Keratinocyte (primary cell): Measurements from ENCODE around the gene ERCC6L2. TPM values are rescaled to one million over a fixed set of nuclear protein-coding genes. Genes with fewer than 3 reads are reported as not detected.

Source experiments
- DNase-seq: peaks from one replicate; pipeline ENCODE4 v3.0.0-alpha.2; 2011; ENCODE audit warnings: low read depth, missing footprints, low spot score
- FAIRE-seq: peaks from 2 replicates; lab custom pipeline; 2011; peaks lifted over from hg19 to GRCh38; lab: Jason Lieb, UNC
- H2AFZ ChIP-seq: 2 replicates; pipeline ENCODE4 v1.6.0; 2012; ENCODE audit warnings: low read length, control low read depth, inconsistent platforms; ENCODE audit not compliant: control insufficient read depth
- H3K27ac ChIP-seq: 2 replicates; pipeline ENCODE4 v1.5.1; 2011; ENCODE audit warnings: low read length; ENCODE audit not compliant: control insufficient read depth, insufficient read depth
- H3K27me3 ChIP-seq: 3 replicates; pipeline ENCODE4 v1.6.0; 2011; ENCODE audit warnings: low read length; ENCODE audit not compliant: control insufficient read depth, insufficient read depth; ENCODE audit errors: extremely low read depth
- H3K36me3 ChIP-seq, 2 experiments: 2 replicates in 1 of 2; 3 replicates in 1 of 2; pipeline ENCODE4 v1.5.1; 2011; ENCODE audit warnings: low read length in 2 of 2, mild to moderate bottlenecking in 1 of 2; ENCODE audit not compliant: control insufficient read depth in 2 of 2, insufficient read depth in 2 of 2; ENCODE audit errors: extremely low read depth in 1 of 2
- H3K4me1 ChIP-seq: 3 replicates; pipeline ENCODE4 v1.5.1; 2011; ENCODE audit warnings: low read length; ENCODE audit not compliant: control insufficient read depth, insufficient read depth; ENCODE audit errors: extremely low read depth
- H3K4me2 ChIP-seq: 3 replicates; pipeline ENCODE4 v1.6.0; 2011; ENCODE audit warnings: low read depth, low read length; ENCODE audit not compliant: control insufficient read depth, insufficient read depth; ENCODE audit errors: extremely low read depth
- H3K4me3 ChIP-seq, 3 experiments: fragments of 200-600 bp in 1 of 3; sonication (generic) in 1 of 3; 2 replicates in 2 of 3; 3 replicates in 1 of 3; pipeline ENCODE4 v1.5.1; 2011 to 2016; ENCODE audit warnings: low read length in 3 of 3, mild to moderate bottlenecking in 3 of 3, control low read depth in 2 of 3, inconsistent platforms in 1 of 3, low read depth in 1 of 3, mixed read lengths in 1 of 3, mixed run types in 1 of 3, moderate library complexity in 1 of 3; ENCODE audit not compliant: control insufficient read depth in 2 of 3, insufficient read depth in 2 of 3; ENCODE audit errors: extremely low read depth in 1 of 3
- H3K79me2 ChIP-seq: 2 replicates; pipeline ENCODE4 v1.6.0; 2012; ENCODE audit warnings: low read length; ENCODE audit not compliant: control insufficient read depth, insufficient read depth
- H3K9ac ChIP-seq: 3 replicates; pipeline ENCODE4 v1.6.0; 2011; ENCODE audit warnings: low read length; ENCODE audit not compliant: control insufficient read depth, insufficient read depth; ENCODE audit errors: extremely low read depth
- H3K9me1 ChIP-seq: 3 replicates; pipeline ENCODE4 v1.6.0; 2011; ENCODE audit warnings: low read length; ENCODE audit not compliant: control insufficient read depth, insufficient read depth; ENCODE audit errors: extremely low read depth
- H3K9me3 ChIP-seq: 2 replicates; pipeline ENCODE4 v1.5.1; 2012; ENCODE audit warnings: low read depth, low read length; ENCODE audit not compliant: control insufficient read depth
- H4K20me1 ChIP-seq: 3 replicates; pipeline ENCODE4 v1.6.0; 2011; ENCODE audit warnings: low read length; ENCODE audit not compliant: control insufficient read depth, insufficient read depth; ENCODE audit errors: extremely low read depth
- EZH2 ChIP-seq: IDR thresholded peaks from one replicate; pipeline ENCODE4 v1.6.1; 2012; ENCODE audit warnings: inconsistent platforms, mild to moderate bottlenecking, low read length, moderate library complexity
- dilution Hi-C: fragments of 300-500 bp; cut with MboI; formaldehyde crosslinking; loops from one replicate; pipeline ENCODE4 v1.7.0; 2020; ENCODE audit warnings: low sequenced_read_pairs; ENCODE audit not compliant: extremely low pct_ligation_motif_present
- polyA plus RNA-seq, 5 experiments: library from polyadenylated mRNA; depleted of rRNA in 3 of 5; stranded (reverse) in 3 of 5; stranded (forward) in 1 of 5; unstranded in 1 of 5; fragments of >200 nt; gene quantifications; 1 replicate in 1 of 5; 2 replicates in 3 of 5; 3 replicates in 1 of 5; pipeline versions ENCODE4 v1.2.1 to v1.2.3, GENCODE V29; 2011 to 2012; ENCODE audit warnings: missing spikeins in 2 of 5, low read depth in 1 of 5, low replicate concordance in 1 of 5
- TF ChIP-seq, protein P1 (sequence below), 3 experiments: IDR thresholded peaks in 1 of 3; conservative IDR thresholded peaks in 1 of 3; optimal IDR thresholded peaks in 1 of 3; 2 replicates in 2 of 3; 3 replicates in 1 of 3; pipeline versions ENCODE3 to v1.5.1; 2011; ENCODE audit warnings: low read length in 3 of 3, mild to moderate bottlenecking in 3 of 3, moderate library complexity in 2 of 3, control low read depth in 1 of 3, inconsistent platforms in 1 of 3; ENCODE audit not compliant: insufficient read depth in 2 of 3; ENCODE audit errors: extremely low read depth in 1 of 3

Gene ERCC6L2
- polyA plus RNA-seq, 1 donor (not counting 4 experiments of a cell fraction or from before 2014, with no cell fraction given) = 15.4 TPM

DNA sequence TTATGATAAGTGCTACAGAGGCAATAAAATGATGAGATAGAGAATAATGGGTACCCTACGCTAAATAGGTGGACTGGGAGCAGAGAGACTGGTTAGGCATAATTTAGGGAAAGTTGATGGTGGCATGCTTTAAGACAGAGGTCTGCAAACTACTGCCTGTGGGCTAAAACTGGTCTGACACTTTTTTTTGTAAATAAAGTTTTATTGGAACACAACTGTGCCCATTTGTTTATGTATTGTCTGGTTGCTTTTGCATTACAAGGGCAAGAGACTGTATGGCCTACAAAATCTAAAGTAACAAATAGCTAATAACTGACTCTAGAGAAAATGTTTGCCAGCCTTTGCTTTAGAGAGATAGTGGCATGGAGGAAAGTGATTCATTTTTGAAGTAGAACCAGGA is 2.5 kb downstream of the ERCC6L2 start:
- DNase-seq = no peak
- FAIRE-seq = no peak

DNA sequence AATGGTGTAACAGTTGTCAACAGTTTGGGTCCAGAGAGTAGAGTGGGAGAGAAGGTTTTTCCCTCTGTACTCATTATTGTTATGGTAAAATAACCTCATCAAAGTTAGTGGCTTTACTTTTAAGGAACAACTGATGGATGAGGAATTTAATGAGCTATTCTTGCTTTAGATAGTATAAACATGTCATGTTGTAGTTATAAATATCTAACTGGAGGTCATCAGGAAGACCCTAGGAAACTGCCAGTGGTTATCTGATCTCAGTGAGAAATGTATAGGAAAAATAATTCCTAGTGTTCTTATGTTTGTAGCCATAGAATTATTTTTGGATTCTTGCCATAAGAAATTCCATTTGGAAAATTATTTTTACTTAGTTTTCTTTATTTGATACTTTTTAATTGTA is 4.1 kb downstream of the ERCC6L2 start:
- H3K27me3 ChIP-seq = no peaks in the 10 kb centered on the region
- H3K4me3 ChIP-seq = no peak overlapping the region
- DNase-seq (no peak), FAIRE-seq (no peak)
- H3K9me3 ChIP-seq = no peaks in the 10 kb centered on the region
- H3K9ac ChIP-seq = no peak overlapping the region
- H4K20me1 ChIP-seq = no peaks in the 10 kb centered on the region
- peaks cover 2 to 3% of the 10 kb centered on the region in 2 experiments for H3K36me3 ChIP-seq
- dilution Hi-C loops = no loop called here
- H3K4me1 ChIP-seq = peaks cover 4% of the 10 kb centered on the region
- H3K79me2 ChIP-seq = peaks cover 37% of the 10 kb centered on the region
- H3K4me2 ChIP-seq = no peak overlapping the region
- TF ChIP-seq EZH2 = no peak
- H3K27ac ChIP-seq = no peak overlapping the region
- no peak overlapping the region for H2AFZ ChIP-seq
- no peaks in the 10 kb centered on the region for H3K9me1 ChIP-seq

More for the DNA sequence above, 2.5 kb downstream of the ERCC6L2 start:
- no peak overlapping the region for H3K4me2 ChIP-seq
- peaks cover 10% of the 10 kb centered on the region for H3K4me1 ChIP-seq
- H3K36me3 ChIP-seq = peaks cover under 1 to 3% of the 10 kb centered on the region in 2 experiments
- H3K9me3 ChIP-seq = no peaks in the 10 kb centered on the region
- no peak overlapping the region for H2AFZ ChIP-seq
- no peak overlapping the region for H3K4me3 ChIP-seq
- peaks cover 39% of the 10 kb centered on the region for H3K79me2 ChIP-seq
- TF ChIP-seq EZH2 = no peak
- TF ChIP-seq, protein P1, sequence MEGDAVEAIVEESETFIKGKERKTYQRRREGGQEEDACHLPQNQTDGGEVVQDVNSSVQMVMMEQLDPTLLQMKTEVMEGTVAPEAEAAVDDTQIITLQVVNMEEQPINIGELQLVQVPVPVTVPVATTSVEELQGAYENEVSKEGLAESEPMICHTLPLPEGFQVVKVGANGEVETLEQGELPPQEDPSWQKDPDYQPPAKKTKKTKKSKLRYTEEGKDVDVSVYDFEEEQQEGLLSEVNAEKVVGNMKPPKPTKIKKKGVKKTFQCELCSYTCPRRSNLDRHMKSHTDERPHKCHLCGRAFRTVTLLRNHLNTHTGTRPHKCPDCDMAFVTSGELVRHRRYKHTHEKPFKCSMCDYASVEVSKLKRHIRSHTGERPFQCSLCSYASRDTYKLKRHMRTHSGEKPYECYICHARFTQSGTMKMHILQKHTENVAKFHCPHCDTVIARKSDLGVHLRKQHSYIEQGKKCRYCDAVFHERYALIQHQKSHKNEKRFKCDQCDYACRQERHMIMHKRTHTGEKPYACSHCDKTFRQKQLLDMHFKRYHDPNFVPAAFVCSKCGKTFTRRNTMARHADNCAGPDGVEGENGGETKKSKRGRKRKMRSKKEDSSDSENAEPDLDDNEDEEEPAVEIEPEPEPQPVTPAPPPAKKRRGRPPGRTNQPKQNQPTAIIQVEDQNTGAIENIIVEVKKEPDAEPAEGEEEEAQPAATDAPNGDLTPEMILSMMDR (optimal IDR thresholded peaks at IDR 0.05 in 1 of 3, IDR thresholded peaks at IDR 0.05 in 1 of 3, conservative IDR thresholded peaks at IDR 0.05 in 1 of 3; ENCODE audit: extremely low read depth in 1 of 3, insufficient read depth in 2 of 3, low read length in 3 of 3) = no peak
- no peaks in the 10 kb centered on the region for H4K20me1 ChIP-seq
- H3K27ac ChIP-seq = no peak overlapping the region
- no peaks in the 10 kb centered on the region for H3K9me1 ChIP-seq
- H3K27me3 ChIP-seq = no peaks in the 10 kb centered on the region
- dilution Hi-C loops = no loop called here
- no peak overlapping the region for H3K9ac ChIP-seq
